SJSA1 (cell line): ENCODE data around the gene ELF4. TPM values are rescaled to one million over a fixed set of nuclear protein-coding genes. Genes with fewer than 3 reads are reported as not detected.

Experiments
- DNase-seq, 2 experiments: peaks; one replicate each; pipeline ENCODE4 v3.0.0-alpha.2; 2015 to 2020; ENCODE audit warnings: low spot score in 2 of 2, low read depth in 1 of 2
- H3K27ac ChIP-seq: fragments of 250-450 bp; sonication (Bioruptor Pico); 2 replicates; pipeline ENCODE4 v1.5.1; 2020; ENCODE audit warnings: mild to moderate bottlenecking, moderate library complexity
- H3K27me3 ChIP-seq: fragments of 250-450 bp; sonication (Bioruptor Pico); replicated peaks from 2 replicates; pipeline ENCODE4 v1.5.1; 2020; ENCODE audit warnings: mild to moderate bottlenecking, moderate library complexity
- H3K36me3 ChIP-seq: fragments of 250-450 bp; sonication (Bioruptor Pico); 2 replicates; pipeline ENCODE4 v1.5.1; 2020; ENCODE audit warnings: mild to moderate bottlenecking
- H3K4me1 ChIP-seq: fragments of 250-450 bp; sonication (Bioruptor Pico); replicated peaks from 2 replicates; pipeline ENCODE4 v1.6.1; 2021; ENCODE audit warnings: mild to moderate bottlenecking
- H3K4me3 ChIP-seq: fragments of 250-450 bp; sonication (Bioruptor Pico); 2 replicates; pipeline ENCODE4 v1.5.1; 2020; ENCODE audit warnings: mild to moderate bottlenecking
- H3K9me3 ChIP-seq: fragments of 250-450 bp; sonication (Bioruptor Pico); replicated peaks from 2 replicates; pipeline ENCODE4 v1.5.1; 2020; ENCODE audit warnings: mild to moderate bottlenecking
- total RNA-seq: library from RNA; depleted of rRNA; stranded (reverse); fragments of >200 nt; shearing (Covaris generic); gene quantifications from 2 replicates; pipeline ENCODE4 v1.2.3, GENCODE V29; 2014; rRNA removed

The ELF4 gene
- total RNA-seq, 1 experiment from 2014 or later = 26.7 TPM

- no peak overlapping the region for H3K27ac ChIP-seq
- H3K36me3 ChIP-seq = no peaks in the 10 kb centered on the region
- DNase-seq = peak; percentile 15 to 47
Observed at GRCh38 chrX:130028196-130028595, 82.1 kb downstream of the ELF4 start.

GRCh38 chrX:130027569-130027968 is 82.7 kb downstream of the ELF4 start:
- H3K4me3 ChIP-seq = no peak overlapping the region
- no peak overlapping the region for H3K27ac ChIP-seq
- no peak for DNase-seq
- no peaks in the 10 kb centered on the region for H3K4me1 ChIP-seq
- H3K27me3 ChIP-seq = no peaks in the 10 kb centered on the region
- no peaks in the 10 kb centered on the region for H3K36me3 ChIP-seq
- H3K9me3 ChIP-seq = no peaks in the 10 kb centered on the region

More at GRCh38 chrX:130028196-130028595, 82.1 kb downstream of the ELF4 start:
- no peaks in the 10 kb centered on the region for H3K27me3 ChIP-seq
- no peaks in the 10 kb centered on the region for H3K9me3 ChIP-seq
- H3K4me1 ChIP-seq = no peaks in the 10 kb centered on the region
- H3K4me3 ChIP-seq = no peak overlapping the region

GRCh38 chrX:130025256-130025655 is 85.0 kb downstream of the ELF4 start:
- Histone ChIP-seq H3K27me3 (no peaks in the 10 kb centered on the region), H3K4me1 (no peaks in the 10 kb centered on the region), H3K9me3 (no peaks in the 10 kb centered on the region), H3K4me3 (no peak overlapping the region), H3K27ac (no peak overlapping the region), H3K36me3 (no peaks in the 10 kb centered on the region)
- no peak for DNase-seq

- DNase-seq = no peak
- Histone ChIP-seq H3K36me3 (no peaks in the 10 kb centered on the region), H3K27me3 (no peaks in the 10 kb centered on the region), H3K4me1 (no peaks in the 10 kb centered on the region), H3K4me3 (no peak overlapping the region), H3K9me3 (no peaks in the 10 kb centered on the region), H3K27ac (no peak overlapping the region)
Observed at GRCh38 chrX:130024127-130024526, 86.2 kb downstream of the ELF4 start.

GRCh38 chrX:130020661-130021324 is 89.5 kb downstream of the ELF4 start:
- DNase-seq = no peak
- Histone ChIP-seq H3K9me3 (no peaks in the 10 kb centered on the region), H3K27ac (no peak overlapping the region), H3K4me1 (no peaks in the 10 kb centered on the region), H3K36me3 (no peaks in the 10 kb centered on the region), H3K27me3 (no peaks in the 10 kb centered on the region), H3K4me3 (no peak overlapping the region)

GRCh38 chrX:130018143-130018542 is 92.2 kb downstream of the ELF4 start:
- Histone ChIP-seq H3K36me3 (no peaks in the 10 kb centered on the region), H3K4me1 (no peaks in the 10 kb centered on the region), H3K27ac (no peak overlapping the region), H3K27me3 (no peaks in the 10 kb centered on the region), H3K9me3 (no peaks in the 10 kb centered on the region), H3K4me3 (no peak overlapping the region)
- no peak for DNase-seq

GRCh38 chrX:130015181-130015580 is 95.1 kb downstream of the ELF4 start:
- H3K4me1 ChIP-seq = no peaks in the 10 kb centered on the region
- H3K27ac ChIP-seq = no peak overlapping the region
- no peaks in the 10 kb centered on the region for H3K9me3 ChIP-seq
- DNase-seq = no peak
- no peak overlapping the region for H3K4me3 ChIP-seq
- H3K36me3 ChIP-seq = no peaks in the 10 kb centered on the region
- no peaks in the 10 kb centered on the region for H3K27me3 ChIP-seq

Other genes starting within 250 kb of the ELF4 start
- gene UTP14A, start 204.3 kb downstream of the ELF4 start, total RNA-seq = 23.6 and 26.6 TPM in 2 replicates
- gene BCORL1, start 127.9 kb downstream of the ELF4 start, total RNA-seq = 0.19 and 0.47 TPM in 2 replicates
- gene AIFM1, start 55.3 kb upstream of the ELF4 start, total RNA-seq = 24.4 and 35.1 TPM in 2 replicates
- 0.32 and 0.75 TPM in 2 replicates for gene RAB33A, start 61.5 kb upstream of the ELF4 start, total RNA-seq
- gene ZNF280C, start 158.4 kb upstream of the ELF4 start, total RNA-seq = 5.0 and 8.3 TPM in 2 replicates
- gene SLC25A14, start 229.4 kb upstream of the ELF4 start, total RNA-seq = 7.5 and 14.9 TPM in 2 replicates